Activated CD8-positive, alpha-beta T cell treated with anti-CD3 and anti-CD28 coated beads for 36 hours (primary cell): Measurements from ENCODE around the gene CACNB1. TPM values are rescaled to one million over a fixed set of nuclear protein-coding genes. Genes with fewer than 3 reads are reported as not detected.

ENCODE experiments used
- ATAC-seq: fragments of 200-7000 bp; cut with Tn5 transposase; one replicate; pipeline ENCODE4 v1.10.0; 2021; ENCODE audit warnings: mild to moderate bottlenecking, moderate library complexity
- CTCF ChIA-PET: fragments of 350-600 bp; sonication (Branson Sonifier 250); formaldehyde crosslinking; loops from one replicate; lab custom pipeline; 2021; ENCODE audit warnings: antibody characterized with exemption; lab: Charles Lee
- POLR2A ChIA-PET: fragments of 350-600 bp; sonication (Branson Sonifier 250); formaldehyde crosslinking; loops from one replicate; lab custom pipeline; 2021; ENCODE audit warnings: antibody characterized with exemption; lab: Charles Lee
- DNase-seq: peaks from one replicate; pipeline ENCODE4 v3.0.0-alpha.2; 2020
- H3K27ac Mint-ChIP-seq: one replicate; pipeline ENCODE4 v1.8.0; 2021; ENCODE audit warnings: mild to moderate bottlenecking, mixed read lengths
- H3K27me3 Mint-ChIP-seq: one replicate; pipeline ENCODE4 v1.8.0; 2021; ENCODE audit warnings: mixed read lengths
- H3K36me3 Mint-ChIP-seq: one replicate; pipeline ENCODE4 v1.8.0; 2021; ENCODE audit warnings: low read depth, mixed read lengths
- H3K4me1 Mint-ChIP-seq: one replicate; pipeline ENCODE4 v1.8.0; 2021; ENCODE audit warnings: low read depth, mixed read lengths
- H3K4me3 Mint-ChIP-seq: one replicate; pipeline ENCODE4 v1.8.0; 2021; ENCODE audit warnings: mild to moderate bottlenecking, moderate library complexity, mixed read lengths
- H3K9me3 Mint-ChIP-seq: one replicate; pipeline ENCODE4 v1.8.0; 2021; ENCODE audit warnings: mixed read lengths
- CTCF ChIP-seq: fragments of 200-600 bp; IDR thresholded peaks from one replicate; pipeline ENCODE4 v1.8.0; 2022; ENCODE audit warnings: antibody characterized with exemption, mild to moderate bottlenecking
- intact Hi-C: fragments of 100-400 bp; cut with micrococcal nuclease; formaldehyde crosslinking; loops from one replicate; pipeline ENCODE4 v1.10.0; 2022
- total RNA-seq, 2 experiments: library from RNA; stranded (reverse); gene quantifications; one replicate each; pipeline ENCODE4 v1.2.3, GENCODE V29; 2021

The CACNB1 gene
- total RNA-seq, 2 experiments from 2014 or later, result 13.1 to 14.2 TPM

DNA sequence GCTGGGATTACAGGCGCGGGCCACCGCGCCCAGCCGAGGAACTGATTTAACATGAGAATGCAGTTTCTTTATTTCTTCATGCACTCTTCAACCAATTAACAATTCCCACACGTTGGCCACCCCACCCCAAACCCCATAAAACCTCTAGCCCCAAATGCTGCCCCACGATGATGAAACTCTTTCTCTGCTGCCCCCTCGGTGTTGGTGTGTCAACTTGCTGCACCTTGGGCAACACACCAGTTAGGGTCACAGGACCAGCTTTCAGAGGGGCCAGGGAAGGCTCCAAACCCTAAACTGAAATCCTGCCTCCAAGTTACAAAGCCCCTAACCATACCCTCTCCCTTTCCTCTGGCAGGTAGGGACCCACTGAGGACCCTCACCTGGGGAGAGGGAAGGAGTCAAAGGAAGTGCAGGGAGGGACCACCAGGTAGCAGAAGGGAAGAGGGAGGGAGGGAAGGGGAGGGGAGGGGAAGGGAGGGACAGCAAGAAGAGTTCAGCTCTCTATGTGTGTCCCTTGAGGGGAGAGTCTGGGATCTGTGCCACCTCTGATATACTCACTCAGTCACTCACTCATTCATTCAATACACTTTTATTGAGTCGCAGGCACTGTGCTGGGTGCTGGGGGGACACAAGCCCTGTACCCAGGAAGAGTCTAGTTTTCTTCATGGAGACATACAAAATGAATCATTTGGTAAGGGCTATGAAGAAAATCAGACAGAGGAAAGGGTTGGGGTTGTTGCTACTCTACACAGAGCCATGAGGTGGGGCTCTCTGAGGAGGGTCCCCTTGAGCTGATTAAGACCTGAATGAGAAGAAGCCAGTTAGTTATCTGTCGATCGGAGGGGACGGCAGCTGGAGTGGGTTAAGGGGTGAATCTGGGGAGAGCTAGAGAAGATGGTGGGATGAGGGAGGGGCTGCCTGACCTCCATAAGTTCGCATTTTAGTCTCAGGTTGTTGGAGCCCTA is 50.0 kb downstream of the CACNB1 start:
- no peak for ATAC-seq
- no peaks in the 10 kb centered on the region for H3K27me3 Mint-ChIP-seq
- DNase-seq, result no peak
- H3K27ac Mint-ChIP-seq, result no peak overlapping the region
- intact Hi-C loops, result no loop called here
- H3K36me3 Mint-ChIP-seq, result no peaks in the 10 kb centered on the region
- ChIA-PET CTCF (interaction anchor here (0.7 to 7.8 kb wide), 7 partner anchors 17 to 178 kb away, joined by 3 to 155 read pairs (median 4); no protein-coding TSS in a partner anchor), POLR2A (interaction anchor here (0.6 kb wide), 1 partner anchor 1521 kb away, joined by 3 read pairs; no protein-coding TSS in a partner anchor)
- H3K4me3 Mint-ChIP-seq, result no peak overlapping the region
- H3K4me1 Mint-ChIP-seq, result peaks cover 39% of the 10 kb centered on the region
- TF ChIP-seq CTCF, result no peak
- no peaks in the 10 kb centered on the region for H3K9me3 Mint-ChIP-seq

- Mint-ChIP-seq H3K4me3 (no peak overlapping the region), H3K4me1 (peaks cover 34% of the 10 kb centered on the region), H3K27ac (no peak overlapping the region), H3K27me3 (no peaks in the 10 kb centered on the region), H3K9me3 (no peaks in the 10 kb centered on the region), H3K36me3 (no peaks in the 10 kb centered on the region)
- TF ChIP-seq CTCF, result no peak
- ChIA-PET CTCF (interaction anchor here (3.5 to 3.9 kb wide), 2 partner anchors 18 to 163 kb away, joined by 21 to 23 read pairs; no protein-coding TSS in a partner anchor), POLR2A (no interaction called here)
- DNase-seq (no peak), ATAC-seq (no peak)
- intact Hi-C loops, result no loop called here
Observed at GRCh38 chr17:39146273-39146672, 51.2 kb downstream of the CACNB1 start.

- ChIA-PET POLR2A (interaction anchor here (2.1 kb wide), 1 partner anchor 8 kb away, joined by 8 read pairs; no protein-coding TSS in a partner anchor), CTCF (interaction anchor here (1.0 to 3.9 kb wide), 6 partner anchors 8 to 479 kb away, joined by 3 to 23 read pairs (median 10); no protein-coding TSS in a partner anchor)
- H3K9me3 Mint-ChIP-seq, result no peaks in the 10 kb centered on the region
Observed at GRCh38 chr17:39145143-39145542, 52.3 kb downstream of the CACNB1 start.

DNA sequence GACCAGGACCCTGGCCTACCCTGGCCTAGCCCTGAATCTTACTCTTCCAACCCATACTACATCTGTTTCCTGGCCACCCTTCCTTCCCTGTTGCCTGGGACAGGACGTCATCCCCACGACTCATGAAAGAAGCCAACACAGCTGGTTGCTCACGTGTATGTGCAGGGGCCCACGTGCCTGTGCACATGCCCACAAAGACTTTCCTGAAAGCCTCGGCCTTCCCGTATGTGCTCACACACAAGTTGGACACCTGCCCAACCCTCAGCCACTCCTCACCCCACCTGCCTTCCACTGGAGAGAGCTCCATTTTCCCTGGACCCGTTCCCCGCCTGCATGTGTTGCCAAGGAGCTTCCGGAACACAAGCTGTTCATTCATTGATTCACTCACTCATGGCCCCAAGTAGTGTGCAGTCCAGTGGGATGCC is 53.0 kb downstream of the CACNB1 start:
- Mint-ChIP-seq H3K27me3 (no peaks in the 10 kb centered on the region), H3K9me3 (no peaks in the 10 kb centered on the region), H3K4me3 (no peak overlapping the region), H3K27ac (no peak overlapping the region), H3K36me3 (no peaks in the 10 kb centered on the region), H3K4me1 (peaks cover 19% of the 10 kb centered on the region)
- TF ChIP-seq CTCF, result no peak
- intact Hi-C loops, result no loop called here
- POLR2A ChIA-PET, result interaction anchor here (1.0 to 2.1 kb wide), 2 partner anchors 9 to 55 kb away, joined by 3 to 8 read pairs; partner anchors contain the start of gene RPL19
- CTCF ChIA-PET, result interaction anchor here (1.0 to 3.9 kb wide), 8 partner anchors 9 to 479 kb away, joined by 3 to 23 read pairs (median 6); no protein-coding TSS in a partner anchor
- no peak for DNase-seq
- ATAC-seq, result no peak

More at GRCh38 chr17:39145143-39145542, 52.3 kb downstream of the CACNB1 start:
- peaks cover 24% of the 10 kb centered on the region for H3K4me1 Mint-ChIP-seq
- DNase-seq (no peak), ATAC-seq (no peak)
- H3K27me3 Mint-ChIP-seq, result no peaks in the 10 kb centered on the region
- intact Hi-C loops, result no loop called here
- H3K36me3 Mint-ChIP-seq, result no peaks in the 10 kb centered on the region
- no peak overlapping the region for H3K4me3 Mint-ChIP-seq
- TF ChIP-seq CTCF, result no peak
- no peak overlapping the region for H3K27ac Mint-ChIP-seq
